ENCODE measurements around the gene LPIN2.
A peak's percentile ranks its signal among the peaks of the same experiment; 100 is the strongest.

Gene LPIN2

DNA sequence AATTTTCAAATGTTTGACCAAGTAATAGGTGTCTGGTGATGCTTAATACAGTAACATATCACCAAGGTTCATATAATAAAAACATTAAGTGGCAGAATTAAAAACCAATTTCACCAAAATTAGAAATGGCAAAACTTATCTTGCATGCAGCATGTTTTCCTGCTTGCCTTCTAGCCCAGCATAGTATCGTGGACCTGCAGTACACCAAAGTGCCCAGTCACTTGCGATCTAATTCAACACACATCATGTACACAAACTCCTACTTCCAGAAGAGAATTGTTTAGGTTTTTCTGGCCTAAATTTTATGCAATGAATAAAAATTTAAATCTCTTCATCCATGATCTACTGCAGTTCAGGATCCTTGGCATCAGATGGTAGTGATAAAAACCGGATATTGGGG, 28.9 kb downstream of the LPIN2 start:
- no peak overlapping the region for H2BK120ac ChIP-seq (ENCODE audit: low read depth, low read length)
- WGBS = 90% methylated on average over 3 of the region's 3 CpGs
- H3K9ac ChIP-seq (ENCODE audit: low read length) = no peak overlapping the region
- no peak overlapping the region for H3K4me2 ChIP-seq (ENCODE audit: low read length, poor library complexity, severe bottlenecking)
- H4K91ac ChIP-seq (ENCODE audit: low read length) = no peak overlapping the region
- H3K14ac ChIP-seq (ENCODE audit: low read length in 2 of 2) = no peak overlapping the region
- no peak overlapping the region for H3K27ac ChIP-seq (ENCODE audit: low read length, poor library complexity, severe bottlenecking)
- H3K9me3 ChIP-seq (ENCODE audit: control insufficient read depth, low read length) = no peaks in the 10 kb centered on the region
- H3K23ac ChIP-seq (ENCODE audit: low read length in 2 of 2) = no peak overlapping the region
- H2BK12ac ChIP-seq (ENCODE audit: low read length in 2 of 2) = no peak overlapping the region
- H3K4me1 ChIP-seq (ENCODE audit: control insufficient read depth, insufficient read depth, low read depth, low read length) = peaks cover 18% of the 10 kb centered on the region
- H3K4ac ChIP-seq (ENCODE audit: low read depth in 1 of 2, low read length in 2 of 2) = no peak overlapping the region
- H3K27me3 ChIP-seq (ENCODE audit: control insufficient read depth in 1 of 2, insufficient read depth in 1 of 2, low read length in 2 of 2) = no peaks in the 10 kb centered on the region
- no peak overlapping the region for H3K18ac ChIP-seq (ENCODE audit: low read depth in 1 of 2, low read length in 2 of 2)
- H2BK5ac ChIP-seq (ENCODE audit: low read depth, low read length, poor library complexity, severe bottlenecking) = no peak overlapping the region
- peaks cover 10% of the 10 kb centered on the region for H3K79me1 ChIP-seq (replicated peaks; ENCODE audit: low read length, poor library complexity, severe bottlenecking)
- no peak overlapping the region for H2BK15ac ChIP-seq (ENCODE audit: low read depth, poor library complexity, severe bottlenecking)
- H3K4me3 ChIP-seq (ENCODE audit: insufficient read depth in 1 of 2, low read depth in 1 of 2, low read length in 2 of 2) = no peak overlapping the region
- H3K36me3 ChIP-seq (ENCODE audit: control insufficient read depth in 1 of 2, insufficient read depth in 2 of 2, low read depth in 1 of 2, low read length in 2 of 2) = no peaks in the 10 kb centered on the region
- peak overlapping the region; percentile 74 for H2AK5ac ChIP-seq (ENCODE audit: low read length, severe bottlenecking)
- H2AFZ ChIP-seq (ENCODE audit: low read depth, low read length) = no peak overlapping the region
- H4K8ac ChIP-seq (ENCODE audit: low read length) = no peak overlapping the region
- DNase-seq = no peak

GRCh38 chr18:2983296-2983695, 29.6 kb downstream of the LPIN2 start:
- H3K18ac ChIP-seq (ENCODE audit: low read depth in 1 of 2, low read length in 2 of 2) = peak overlapping the region in 1 of 2 experiments; percentile 11

GRCh38 chr18:2982452-2983269, 30.3 kb downstream of the LPIN2 start:
- Histone ChIP-seq H2BK15ac (ENCODE audit: low read depth, poor library complexity, severe bottlenecking) (no peak overlapping the region), H3K9me3 (ENCODE audit: control insufficient read depth, low read length) (no peaks in the 10 kb centered on the region), H3K4me1 (ENCODE audit: control insufficient read depth, insufficient read depth, low read depth, low read length) (peaks cover 26% of the 10 kb centered on the region), H3K27me3 (ENCODE audit: control insufficient read depth in 1 of 2, insufficient read depth in 1 of 2, low read length in 2 of 2) (no peaks in the 10 kb centered on the region), H3K4me2 (ENCODE audit: low read length, poor library complexity, severe bottlenecking) (peak overlapping the region; percentile 25), H3K79me1 (replicated peaks; ENCODE audit: low read length, poor library complexity, severe bottlenecking) (peaks cover 10% of the 10 kb centered on the region), H2AK5ac (ENCODE audit: low read length, severe bottlenecking) (no peak overlapping the region), H2BK120ac (ENCODE audit: low read depth, low read length) (peak overlapping the region; percentile 91), H3K4ac (ENCODE audit: low read depth in 1 of 2, low read length in 2 of 2) (no peak overlapping the region), H3K36me3 (ENCODE audit: control insufficient read depth in 1 of 2, insufficient read depth in 2 of 2, low read depth in 1 of 2, low read length in 2 of 2) (no peaks in the 10 kb centered on the region), H3K4me3 (ENCODE audit: insufficient read depth in 1 of 2, low read depth in 1 of 2, low read length in 2 of 2) (no peak overlapping the region), H4K91ac (ENCODE audit: low read length) (peak overlapping the region; percentile 97), H4K8ac (ENCODE audit: low read length) (peak overlapping the region; percentile 87), H3K14ac (ENCODE audit: low read length in 2 of 2) (no peak overlapping the region), H2BK12ac (ENCODE audit: low read length in 2 of 2) (peak overlapping the region; percentile 55 to 83), H3K23ac (ENCODE audit: low read length in 2 of 2) (no peak overlapping the region), H3K27ac (ENCODE audit: low read length, poor library complexity, severe bottlenecking) (peak overlapping the region; percentile 63), H3K9ac (ENCODE audit: low read length) (peak overlapping the region; percentile 31), H2BK5ac (ENCODE audit: low read depth, low read length, poor library complexity, severe bottlenecking) (no peak overlapping the region), H2AFZ (ENCODE audit: low read depth, low read length) (no peak overlapping the region), H3K18ac (ENCODE audit: low read depth in 1 of 2, low read length in 2 of 2) (peak overlapping the region; percentile 89 to 90)
- WGBS = 67% methylated on average over 1 of the region's 2 CpGs
- peak; percentile 75 for DNase-seq

More at GRCh38 chr18:2983296-2983695, 29.6 kb downstream of the LPIN2 start:
- H3K36me3 ChIP-seq (ENCODE audit: control insufficient read depth in 1 of 2, insufficient read depth in 2 of 2, low read depth in 1 of 2, low read length in 2 of 2) = no peaks in the 10 kb centered on the region
- DNase-seq = no peak
- no peak overlapping the region for H2BK15ac ChIP-seq (ENCODE audit: low read depth, poor library complexity, severe bottlenecking)
- peaks cover 23% of the 10 kb centered on the region for H3K4me1 ChIP-seq (ENCODE audit: control insufficient read depth, insufficient read depth, low read depth, low read length)
- H2BK120ac ChIP-seq (ENCODE audit: low read depth, low read length) = no peak overlapping the region
- H3K14ac ChIP-seq (ENCODE audit: low read length in 2 of 2) = no peak overlapping the region
- H2AFZ ChIP-seq (ENCODE audit: low read depth, low read length) = no peak overlapping the region
- H3K27me3 ChIP-seq (ENCODE audit: control insufficient read depth in 1 of 2, insufficient read depth in 1 of 2, low read length in 2 of 2) = no peaks in the 10 kb centered on the region
- peak overlapping the region; percentile 95 for H2AK5ac ChIP-seq (ENCODE audit: low read length, severe bottlenecking)
- H3K4me3 ChIP-seq (ENCODE audit: insufficient read depth in 1 of 2, low read depth in 1 of 2, low read length in 2 of 2) = no peak overlapping the region
- H2BK12ac ChIP-seq (ENCODE audit: low read length in 2 of 2) = no peak overlapping the region
- H3K4me2 ChIP-seq (ENCODE audit: low read length, poor library complexity, severe bottlenecking) = peak overlapping the region; percentile 25
- H3K23ac ChIP-seq (ENCODE audit: low read length in 2 of 2) = no peak overlapping the region
- no peak overlapping the region for H3K4ac ChIP-seq (ENCODE audit: low read depth in 1 of 2, low read length in 2 of 2)
- WGBS = 94% methylated on average over 2 of the region's 2 CpGs
- H4K91ac ChIP-seq (ENCODE audit: low read length) = no peak overlapping the region
- H4K8ac ChIP-seq (ENCODE audit: low read length) = no peak overlapping the region
- H2BK5ac ChIP-seq (ENCODE audit: low read depth, low read length, poor library complexity, severe bottlenecking) = no peak overlapping the region
- H3K9me3 ChIP-seq (ENCODE audit: control insufficient read depth, low read length) = no peaks in the 10 kb centered on the region
- peak overlapping the region; percentile 31 for H3K9ac ChIP-seq (ENCODE audit: low read length)
- peak overlapping the region; percentile 61 for H3K27ac ChIP-seq (ENCODE audit: low read length, poor library complexity, severe bottlenecking)
- peaks cover 10% of the 10 kb centered on the region for H3K79me1 ChIP-seq (replicated peaks; ENCODE audit: low read length, poor library complexity, severe bottlenecking)

GRCh38 chr18:2982022-2982421, 30.9 kb downstream of the LPIN2 start:
- Histone ChIP-seq H2AK5ac (ENCODE audit: low read length, severe bottlenecking) (no peak overlapping the region), H3K4me2 (ENCODE audit: low read length, poor library complexity, severe bottlenecking) (no peak overlapping the region), H3K4ac (ENCODE audit: low read depth in 1 of 2, low read length in 2 of 2) (no peak overlapping the region), H2AFZ (ENCODE audit: low read depth, low read length) (no peak overlapping the region), H3K4me3 (ENCODE audit: insufficient read depth in 1 of 2, low read depth in 1 of 2, low read length in 2 of 2) (peak overlapping the region in 1 of 2 experiments; percentile 5), H2BK5ac (ENCODE audit: low read depth, low read length, poor library complexity, severe bottlenecking) (no peak overlapping the region), H3K14ac (ENCODE audit: low read length in 2 of 2) (no peak overlapping the region), H3K18ac (ENCODE audit: low read depth in 1 of 2, low read length in 2 of 2) (no peak overlapping the region), H4K8ac (ENCODE audit: low read length) (no peak overlapping the region), H3K23ac (ENCODE audit: low read length in 2 of 2) (no peak overlapping the region), H3K9me3 (ENCODE audit: control insufficient read depth, low read length) (no peaks in the 10 kb centered on the region), H2BK12ac (ENCODE audit: low read length in 2 of 2) (no peak overlapping the region), H3K36me3 (ENCODE audit: control insufficient read depth in 1 of 2, insufficient read depth in 2 of 2, low read depth in 1 of 2, low read length in 2 of 2) (no peaks in the 10 kb centered on the region), H3K4me1 (ENCODE audit: control insufficient read depth, insufficient read depth, low read depth, low read length) (peaks cover 26% of the 10 kb centered on the region), H3K27ac (ENCODE audit: low read length, poor library complexity, severe bottlenecking) (peak overlapping the region; percentile 32), H3K9ac (ENCODE audit: low read length) (peak overlapping the region; percentile 58), H3K27me3 (ENCODE audit: control insufficient read depth in 1 of 2, insufficient read depth in 1 of 2, low read length in 2 of 2) (no peaks in the 10 kb centered on the region), H2BK15ac (ENCODE audit: low read depth, poor library complexity, severe bottlenecking) (no peak overlapping the region), H2BK120ac (ENCODE audit: low read depth, low read length) (no peak overlapping the region), H4K91ac (ENCODE audit: low read length) (no peak overlapping the region), H3K79me1 (replicated peaks; ENCODE audit: low read length, poor library complexity, severe bottlenecking) (peaks cover 10% of the 10 kb centered on the region)
- 27% methylated on average over 1 of the region's 1 CpG for WGBS
- DNase-seq = no peak
